GM18867 (cell line): ENCODE measurements around the gene BCL11B.
"Not testable (repeated sequence)": the region's sequence is repeated elsewhere in the genome, so short reads cannot be mapped to it uniquely, and the experiment has no call there.

Experiments used
- ATAC-seq: cut with Tn5 transposase; IDR thresholded peaks from one replicate; pipeline ENCODE4 v1.9.1; 2021; ENCODE audit warnings: mild to moderate bottlenecking, moderate library complexity; ENCODE audit not compliant: unreplicated experiment

BCL11B gene

GRCh38 chr14:99242238-99242637, 29.8 kb downstream of the BCL11B start:
- no peak for ATAC-seq

GRCh38 chr14:99241325-99242010, 30.5 kb downstream of the BCL11B start:
- ATAC-seq: no peak

GRCh38 chr14:99240627-99241324, 31.2 kb downstream of the BCL11B start:
- ATAC-seq: no peak

GRCh38 chr14:99239661-99240092, 32.3 kb downstream of the BCL11B start:
- ATAC-seq: no peak

- ATAC-seq: no peak
Observed at GRCh38 chr14:99238216-99238615, 33.8 kb downstream of the BCL11B start.

- no peak for ATAC-seq
Observed at GRCh38 chr14:99237288-99237687, 34.7 kb downstream of the BCL11B start.

GRCh38 chr14:99236386-99237138, 35.4 kb downstream of the BCL11B start:
- ATAC-seq: no peak

GRCh38 chr14:99235582-99236320, 36.2 kb downstream of the BCL11B start:
- ATAC-seq: no peak

- no peak for ATAC-seq
Observed at GRCh38 chr14:99234961-99235571, 36.9 kb downstream of the BCL11B start.

- no peak for ATAC-seq
Observed at GRCh38 chr14:99234355-99234754, 37.6 kb downstream of the BCL11B start.

- no peak for ATAC-seq
Observed at GRCh38 chr14:99233222-99234035, 38.6 kb downstream of the BCL11B start.

GRCh38 chr14:99232714-99233214, 39.2 kb downstream of the BCL11B start:
- ATAC-seq: no peak

GRCh38 chr14:99231850-99232713, 39.9 kb downstream of the BCL11B start:
- no peak for ATAC-seq

- no peak for ATAC-seq
Observed at GRCh38 chr14:99231161-99231849, 40.7 kb downstream of the BCL11B start.

- no peak for ATAC-seq
Observed at GRCh38 chr14:99230208-99231151, 41.5 kb downstream of the BCL11B start.

GRCh38 chr14:99229654-99230207, 42.3 kb downstream of the BCL11B start:
- ATAC-seq: no peak

GRCh38 chr14:99228760-99229159, 43.2 kb downstream of the BCL11B start:
- ATAC-seq: not testable (repeated sequence)
